HUES64 (cell line): ENCODE measurements around the gene SLC2A11.
"Not testable (repeated sequence)": the region's sequence is repeated elsewhere in the genome, so short reads cannot be mapped to it uniquely, and the experiment has no call there.

Experiments
- H3K27ac ChIP-seq: 2 replicates; pipeline ENCODE4 v1.7.0; 2013; ENCODE audit warnings: low read depth, low read length, inconsistent platforms
- H3K27me3 ChIP-seq: 2 replicates; pipeline ENCODE4 v1.6.1; 2013; ENCODE audit warnings: mild to moderate bottlenecking, low read length; ENCODE audit not compliant: insufficient read depth
- H3K36me3 ChIP-seq: 2 replicates; pipeline ENCODE4 v1.6.1; 2013; ENCODE audit warnings: mild to moderate bottlenecking, low read length; ENCODE audit not compliant: insufficient read depth
- H3K4me1 ChIP-seq: 2 replicates; pipeline ENCODE4 v1.6.1; 2013; ENCODE audit warnings: mild to moderate bottlenecking, low read length, moderate library complexity; ENCODE audit not compliant: insufficient read depth
- H3K4me3 ChIP-seq: 2 replicates; pipeline ENCODE4 v1.5.1; 2013; ENCODE audit warnings: mild to moderate bottlenecking, low read length, moderate library complexity
- H3K9ac ChIP-seq: 2 replicates; pipeline ENCODE4 v1.6.1; 2013; ENCODE audit warnings: mild to moderate bottlenecking, low read depth, low read length
- H3K9me3 ChIP-seq: 2 replicates; pipeline ENCODE4 v1.6.1; 2013; ENCODE audit warnings: low read depth, low read length; ENCODE audit not compliant: insufficient read depth
- WGBS: fragments of 150-250, 120-280 bp; methylation state at CpG from one replicate; pipeline ENCODE4 v1.1.7; 2013; ENCODE audit warnings: missing lambda C conversion rate; 5-methylcytosine and 5-hydroxymethylcytosine counted together

The SLC2A11 gene

GRCh38 chr22:23899042-23899745 is 41.5 kb downstream of the SLC2A11 start:
- Histone ChIP-seq H3K36me3 (peaks cover 25% of the 10 kb centered on the region), H3K4me1 (peaks cover 15% of the 10 kb centered on the region), H3K27ac (no peak overlapping the region), H3K9me3 (0 out of 2 replicates have a peak, but pooled peaks cover 4% of the 10 kb centered on the region), H3K27me3 (no peaks in the 10 kb centered on the region), H3K9ac (no peak overlapping the region), H3K4me3 (no peak overlapping the region)
- 88% methylated on average over 6 of the region's 6 CpGs for WGBS

DNA sequence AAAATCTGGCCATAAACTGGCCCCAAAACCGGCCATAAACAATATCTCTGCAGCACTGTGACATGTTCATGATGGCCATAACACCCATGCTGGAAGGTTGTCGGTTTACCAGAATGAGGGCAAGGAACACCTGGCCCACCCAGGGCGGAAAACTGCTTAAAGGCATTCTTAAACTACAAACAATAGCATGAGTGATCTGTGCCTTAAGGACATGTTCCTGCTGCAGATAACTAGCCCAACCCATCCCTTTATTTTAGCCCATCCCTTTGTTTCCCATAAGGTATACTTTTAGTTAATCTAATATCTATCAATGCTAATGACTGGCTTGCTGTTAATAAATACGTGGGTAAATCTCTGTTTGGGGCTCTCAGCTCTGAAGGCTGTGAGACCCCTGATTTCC is 42.6 kb downstream of the SLC2A11 start:
- not testable (repeated sequence) for H3K27me3 ChIP-seq, H3K27ac ChIP-seq, H3K4me3 ChIP-seq, H3K9me3 ChIP-seq, H3K9ac ChIP-seq
- Histone ChIP-seq H3K4me1 (peaks cover 15% of the 10 kb centered on the region), H3K36me3 (peaks cover 25% of the 10 kb centered on the region)
- WGBS: 92% methylated on average over 3 of the region's 4 CpGs

- H3K4me3 ChIP-seq: no peak overlapping the region
- H3K27me3 ChIP-seq: no peaks in the 10 kb centered on the region
- 0 out of 2 replicates have a peak, but pooled peaks cover 4% of the 10 kb centered on the region for H3K9me3 ChIP-seq
- H3K27ac ChIP-seq: no peak overlapping the region
- 98% methylated on average over 3 of the region's 4 CpGs for WGBS
- H3K9ac ChIP-seq: no peak overlapping the region
- peaks cover 13% of the 10 kb centered on the region for H3K36me3 ChIP-seq
- peaks cover 7% of the 10 kb centered on the region; the same call in 1 of the 2 replicates for H3K4me1 ChIP-seq
These were observed 43.9 kb downstream of the SLC2A11 start for GRCh38 chr22:23901600-23901999.

DNA sequence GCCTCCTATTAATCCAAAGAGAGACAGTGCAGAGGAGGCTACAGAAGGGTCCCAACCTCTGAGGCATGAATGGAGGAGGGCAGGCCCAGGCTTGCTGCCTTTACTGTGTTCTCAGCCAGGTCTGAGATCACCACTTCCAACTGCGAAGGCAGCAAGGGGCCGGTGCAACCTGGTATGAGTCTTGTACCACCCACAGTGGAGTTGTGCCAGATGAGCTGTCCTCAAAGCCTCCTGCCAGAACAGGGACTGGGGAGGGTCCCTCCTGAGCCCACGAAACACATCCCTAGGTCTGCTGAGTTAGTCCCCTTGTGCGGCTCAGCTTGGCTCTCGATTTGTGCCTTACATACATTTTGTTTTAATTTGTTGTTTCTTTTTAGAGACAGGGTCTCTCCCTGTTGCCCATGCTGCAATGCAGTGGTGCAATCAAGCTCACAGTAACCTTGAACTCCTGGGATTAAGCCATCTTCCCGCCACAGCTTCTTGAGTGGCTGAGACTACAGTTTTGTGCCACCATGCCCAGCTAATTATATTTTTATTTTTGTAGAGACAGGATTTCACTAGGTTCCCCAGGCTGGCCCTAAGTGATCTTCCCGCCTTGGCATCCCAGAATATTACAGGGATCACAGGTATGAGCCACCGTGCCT is 45.8 kb downstream of the SLC2A11 start:
- Histone ChIP-seq H3K36me3 (no peaks in the 10 kb centered on the region), H3K4me3 (no peak overlapping the region), H3K27me3 (no peaks in the 10 kb centered on the region), H3K9ac (no peak overlapping the region), H3K4me1 (peaks cover 13% of the 10 kb centered on the region), H3K9me3 (0 out of 2 replicates have a peak, but pooled peaks cover 4% of the 10 kb centered on the region), H3K27ac (no peak overlapping the region)
- 94% methylated on average over 8 of the region's 8 CpGs for WGBS

DNA sequence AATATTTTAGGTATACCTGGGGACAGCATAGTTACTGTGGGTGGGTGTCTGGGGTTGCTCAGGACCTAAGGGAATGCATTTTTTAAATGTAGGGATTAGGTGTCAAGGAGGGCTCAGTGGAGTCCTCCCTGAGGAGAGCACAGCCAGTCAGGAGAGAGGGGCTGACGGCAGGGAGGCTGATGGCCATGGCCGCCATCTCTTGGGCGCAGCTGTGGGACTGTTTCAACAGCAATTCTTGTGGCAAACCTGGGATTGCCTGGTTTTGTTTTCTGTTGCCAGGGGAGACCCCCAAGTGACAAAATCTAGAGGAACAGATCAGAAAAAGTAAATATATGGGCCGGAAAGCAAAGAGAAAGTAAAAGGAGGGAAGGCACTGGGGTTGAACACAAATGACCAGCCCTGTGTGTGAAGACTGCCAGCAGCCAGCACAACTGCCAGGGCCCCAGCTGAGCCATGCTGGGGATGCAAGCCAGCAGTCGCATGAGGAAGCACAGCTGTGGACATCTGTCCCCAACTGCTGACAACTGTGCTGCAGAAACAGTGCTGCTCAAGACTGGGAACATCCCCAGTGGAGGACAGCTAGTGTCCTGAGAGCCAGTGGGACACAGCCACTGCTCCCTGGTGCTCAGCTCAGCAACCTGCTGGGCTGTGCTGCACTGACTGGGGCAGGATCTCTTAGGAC is 47.0 kb downstream of the SLC2A11 start:
- 0 out of 2 replicates have a peak, but pooled peaks cover 4% of the 10 kb centered on the region for H3K9me3 ChIP-seq
- peaks cover 25% of the 10 kb centered on the region for H3K4me1 ChIP-seq
- no peak overlapping the region for H3K27ac ChIP-seq
- no peaks in the 10 kb centered on the region for H3K27me3 ChIP-seq
- H3K9ac ChIP-seq: no peak overlapping the region
- H3K36me3 ChIP-seq: no peaks in the 10 kb centered on the region
- H3K4me3 ChIP-seq: no peak overlapping the region
- WGBS: 91% methylated on average over 5 of the region's 5 CpGs

- Histone ChIP-seq H3K27ac (no peak overlapping the region), H3K9ac (no peak overlapping the region), H3K4me1 (peaks cover 27% of the 10 kb centered on the region), H3K27me3 (no peaks in the 10 kb centered on the region), H3K4me3 (no peak overlapping the region), H3K9me3 (no peaks in the 10 kb centered on the region), H3K36me3 (no peaks in the 10 kb centered on the region)
- 93% methylated on average over 4 of the region's 4 CpGs for WGBS
These were observed 49.0 kb downstream of the SLC2A11 start for GRCh38 chr22:23906641-23907040.

- WGBS: 41% methylated on average over 8 of the region's 10 CpGs
- not testable (repeated sequence) for H3K9me3 ChIP-seq, H3K4me3 ChIP-seq, H3K27ac ChIP-seq, H3K27me3 ChIP-seq, H3K36me3 ChIP-seq, H3K9ac ChIP-seq
- peaks cover 27% of the 10 kb centered on the region for H3K4me1 ChIP-seq
These were observed 49.7 kb downstream of the SLC2A11 start for GRCh38 chr22:23907423-23907822.

GRCh38 chr22:23908587-23909205 is 51.0 kb downstream of the SLC2A11 start:
- Histone ChIP-seq H3K36me3 (no peaks in the 10 kb centered on the region), H3K27me3 (no peaks in the 10 kb centered on the region), H3K9me3 (no peaks in the 10 kb centered on the region; the same call in 1 of the 2 replicates), H3K4me1 (peaks cover 31% of the 10 kb centered on the region), H3K27ac (peak overlapping the region; percentile 30; the same call in 1 of the 2 replicates), H3K4me3 (no peak overlapping the region), H3K9ac (no peak overlapping the region)
- WGBS: 73% methylated on average over 10 of the region's 11 CpGs

GRCh38 chr22:23909296-23909898 is 51.7 kb downstream of the SLC2A11 start:
- Histone ChIP-seq H3K27me3 (no peaks in the 10 kb centered on the region), H3K9ac (no peak overlapping the region), H3K27ac (no peak overlapping the region), H3K9me3 (no peaks in the 10 kb centered on the region; the same call in 1 of the 2 replicates), H3K36me3 (no peaks in the 10 kb centered on the region), H3K4me3 (no peak overlapping the region), H3K4me1 (peaks cover 31% of the 10 kb centered on the region)
- WGBS: 84% methylated on average over 6 of the region's 6 CpGs

GRCh38 chr22:23910496-23911190 is 53.0 kb downstream of the SLC2A11 start:
- Histone ChIP-seq H3K9ac (no peak overlapping the region), H3K4me1 (peaks cover 31% of the 10 kb centered on the region), H3K4me3 (no peak overlapping the region), H3K9me3 (no peaks in the 10 kb centered on the region; the same call in 1 of the 2 replicates), H3K27ac (no peak overlapping the region), H3K27me3 (no peaks in the 10 kb centered on the region), H3K36me3 (no peaks in the 10 kb centered on the region)
- 90% methylated on average over 3 of the region's 3 CpGs for WGBS
